OCI-LY7 (cell line): ENCODE measurements around the gene ZNF282. TPM values are rescaled to one million over a fixed set of nuclear protein-coding genes. Genes with fewer than 3 reads are reported as not detected.

Experiments
- BruUV-seq: library from RNA; stranded (reverse); fragments of 400-500 nt; replicated peaks from 2 replicates; lab custom pipeline; 2021; lab: Mats Ljungman, UMichigan
- CTCF ChIA-PET: fragments of 300-600 bp; sonication (Branson Sonifier 250); formaldehyde crosslinking; loops from one replicate; lab custom pipeline; 2022; ENCODE audit warnings: antibody characterized with exemption; ENCODE audit not compliant: unreplicated experiment; lab: Charles Lee
- POLR2A ChIA-PET: fragments of 300-600 bp; sonication (Branson Sonifier 250); formaldehyde crosslinking; loops from one replicate; lab custom pipeline; 2022; ENCODE audit warnings: antibody characterized with exemption; lab: Charles Lee
- DNase-seq: peaks from one replicate; pipeline ENCODE4 v3.0.0-alpha.2; 2015; ENCODE audit warnings: low spot score
- H2AFZ ChIP-seq: fragments of 200-600 bp; sonication (generic), shearing (Covaris generic); 2 replicates; pipeline ENCODE4 v1.6.1; 2014; ENCODE audit warnings: mild to moderate bottlenecking, antibody characterized with exemption, low read length, moderate library complexity
- H3K27ac ChIP-seq: fragments of 200-600 bp; sonication (generic); 2 replicates; pipeline ENCODE4 v1.5.1; 2014; ENCODE audit warnings: mixed run types, low read depth, mild to moderate bottlenecking, moderate library complexity, low read length, inconsistent platforms; ENCODE audit not compliant: poor library complexity, severe bottlenecking
- H3K36me3 ChIP-seq: fragments of 200-600 bp; sonication (generic); 2 replicates; pipeline ENCODE4 v1.6.1; 2014; ENCODE audit warnings: mild to moderate bottlenecking, antibody characterized with exemption, low read length, moderate library complexity, mixed read lengths; ENCODE audit not compliant: insufficient read depth
- H3K4me1 ChIP-seq: fragments of 200-600 bp; sonication (generic); 2 replicates; pipeline ENCODE4 v1.5.1; 2014; ENCODE audit warnings: mild to moderate bottlenecking, low read length; ENCODE audit not compliant: insufficient read depth, poor library complexity, severe bottlenecking
- H3K4me2 ChIP-seq: fragments of 200-600 bp; sonication (generic); 2 replicates; pipeline ENCODE4 v1.6.1; 2014; ENCODE audit warnings: mild to moderate bottlenecking, low read length
- H3K4me3 ChIP-seq: fragments of 200-600 bp; sonication (generic); 2 replicates; pipeline ENCODE4 v1.5.1; 2014; ENCODE audit warnings: mild to moderate bottlenecking, low read depth, low read length; ENCODE audit not compliant: poor library complexity, severe bottlenecking
- H3K79me2 ChIP-seq: fragments of 200-600 bp; sonication (generic); 2 replicates; pipeline ENCODE4 v1.6.1; 2016; ENCODE audit warnings: low read depth, mild to moderate bottlenecking, low read length, moderate library complexity, mixed read lengths; ENCODE audit not compliant: insufficient read depth
- H3K9me2 ChIP-seq: fragments of 200-600 bp; sonication (generic); 2 replicates; pipeline ENCODE4 v1.6.1; 2016; ENCODE audit warnings: mild to moderate bottlenecking, low read length, mixed read lengths; ENCODE audit not compliant: insufficient read depth
- H3K9me3 ChIP-seq: fragments of 200-600 bp; sonication (generic); 2 replicates; pipeline ENCODE4 v1.6.1; 2014; ENCODE audit warnings: mild to moderate bottlenecking, mixed run types, low read length, mixed read lengths
- H4K20me1 ChIP-seq: fragments of 200-600 bp; sonication (generic); 2 replicates; pipeline ENCODE4 v1.6.1; 2014; ENCODE audit warnings: mild to moderate bottlenecking, antibody characterized with exemption, low read length, moderate library complexity, mixed read lengths; ENCODE audit not compliant: insufficient read depth
- EZH2phosphoT487 ChIP-seq: fragments of 200-600 bp; sonication (generic); IDR thresholded peaks from 2 replicates; pipeline ENCODE4 v1.6.1; 2018; ENCODE audit warnings: low read depth, borderline replicate concordance, mild to moderate bottlenecking, mixed run types, antibody characterized with exemption, low read length, moderate library complexity, mixed read lengths
- intact Hi-C: fragments of 100-400 bp; cut with micrococcal nuclease; formaldehyde crosslinking; loops from one replicate; pipeline ENCODE4 v1.10.0; 2022; ENCODE audit not compliant: unreplicated experiment
- total RNA-seq, 2 experiments: library from RNA; depleted of rRNA in 1 of 2; stranded (reverse); fragments of >200 nt in 1 of 2; shearing (Covaris generic) in 1 of 2; gene quantifications; 2 replicates each; pipeline ENCODE4 v1.2.3, GENCODE V29; 2014 to 2022
- TF ChIP-seq, protein P1 (sequence below): fragments of 200-600 bp; sonication (generic); conservative IDR thresholded peaks from 2 replicates; pipeline ENCODE4 v1.5.1; 2014; ENCODE audit warnings: mild to moderate bottlenecking, antibody characterized with exemption, low read length, moderate library complexity, mixed read lengths

Gene ZNF282
- total RNA-seq, 2 experiments from 2014 or later: 15.4 to 26.6 TPM

DNA sequence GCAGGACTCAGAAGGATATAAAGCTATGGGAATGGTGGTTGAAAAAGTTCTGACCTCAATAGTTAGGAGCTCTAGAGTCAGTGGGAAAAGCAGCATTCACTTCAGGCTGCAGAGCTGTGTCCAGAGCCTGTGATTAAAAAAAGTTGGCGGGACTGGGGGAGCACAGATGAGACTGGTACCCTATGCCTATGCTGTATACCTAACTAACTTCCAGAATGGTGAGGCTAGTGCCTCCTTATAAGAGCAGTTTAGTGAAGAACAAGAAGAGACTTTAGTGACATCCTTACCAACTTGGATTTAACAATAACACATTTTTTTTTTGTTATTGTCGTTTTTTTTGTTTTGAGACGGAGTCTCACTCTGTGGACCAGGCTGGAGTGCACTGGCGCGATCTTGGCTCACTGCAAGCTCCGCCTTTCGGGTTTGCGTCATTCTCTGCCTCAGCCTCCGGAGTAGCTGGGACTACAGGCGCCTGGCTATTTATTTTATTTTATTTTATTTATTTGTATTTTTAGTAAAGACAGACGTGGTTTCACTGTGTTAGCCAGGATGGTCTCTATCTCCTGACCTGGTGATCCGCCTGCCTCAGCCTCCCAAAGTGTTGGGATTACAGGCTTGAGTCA lies 6.6 kb upstream of the ZNF282 start:
- H4K20me1 ChIP-seq: no peaks in the 10 kb centered on the region
- H2AFZ ChIP-seq: no peak overlapping the region
- no peaks in the 10 kb centered on the region for H3K79me2 ChIP-seq
- CTCF ChIA-PET: no interaction called here
- no peaks in the 10 kb centered on the region for H3K4me1 ChIP-seq
- intact Hi-C loops: no loop called here
- H3K4me2 ChIP-seq: no peak overlapping the region
- H3K27ac ChIP-seq: no peak overlapping the region
- TF ChIP-seq EZH2phosphoT487: no peak
- TF ChIP-seq, protein P1, sequence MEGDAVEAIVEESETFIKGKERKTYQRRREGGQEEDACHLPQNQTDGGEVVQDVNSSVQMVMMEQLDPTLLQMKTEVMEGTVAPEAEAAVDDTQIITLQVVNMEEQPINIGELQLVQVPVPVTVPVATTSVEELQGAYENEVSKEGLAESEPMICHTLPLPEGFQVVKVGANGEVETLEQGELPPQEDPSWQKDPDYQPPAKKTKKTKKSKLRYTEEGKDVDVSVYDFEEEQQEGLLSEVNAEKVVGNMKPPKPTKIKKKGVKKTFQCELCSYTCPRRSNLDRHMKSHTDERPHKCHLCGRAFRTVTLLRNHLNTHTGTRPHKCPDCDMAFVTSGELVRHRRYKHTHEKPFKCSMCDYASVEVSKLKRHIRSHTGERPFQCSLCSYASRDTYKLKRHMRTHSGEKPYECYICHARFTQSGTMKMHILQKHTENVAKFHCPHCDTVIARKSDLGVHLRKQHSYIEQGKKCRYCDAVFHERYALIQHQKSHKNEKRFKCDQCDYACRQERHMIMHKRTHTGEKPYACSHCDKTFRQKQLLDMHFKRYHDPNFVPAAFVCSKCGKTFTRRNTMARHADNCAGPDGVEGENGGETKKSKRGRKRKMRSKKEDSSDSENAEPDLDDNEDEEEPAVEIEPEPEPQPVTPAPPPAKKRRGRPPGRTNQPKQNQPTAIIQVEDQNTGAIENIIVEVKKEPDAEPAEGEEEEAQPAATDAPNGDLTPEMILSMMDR: no peak
- POLR2A ChIA-PET: no interaction called here
- BruUV-seq: no TSS peak
- no peaks in the 10 kb centered on the region for H3K36me3 ChIP-seq
- no peak for DNase-seq
- H3K9me2 ChIP-seq: no peaks in the 10 kb centered on the region
- no peaks in the 10 kb centered on the region for H3K9me3 ChIP-seq
- no peak overlapping the region for H3K4me3 ChIP-seq

DNA sequence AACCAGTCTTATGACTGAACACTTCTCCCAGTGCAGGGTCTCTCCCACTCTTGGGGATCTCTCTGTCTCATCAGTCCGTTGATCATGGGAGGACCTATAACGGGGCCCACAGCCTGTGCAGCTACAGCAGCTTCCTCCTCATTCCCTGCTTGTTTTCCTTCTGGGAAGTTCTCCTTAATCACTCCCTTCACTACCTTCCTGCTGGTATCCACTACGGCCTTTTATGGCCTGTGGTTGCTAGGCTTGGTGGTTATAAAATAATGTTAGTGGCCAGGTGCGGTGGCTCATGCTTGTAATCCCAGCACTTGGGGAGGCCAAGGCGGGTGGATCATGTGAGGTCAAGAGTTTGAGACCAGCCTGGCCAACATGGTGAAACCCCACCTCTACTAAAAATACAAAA lies 3.5 kb upstream of the ZNF282 start:
- POLR2A ChIA-PET: interaction anchor here (0.6 to 0.8 kb wide), 3 partner anchors 8 to 178 kb away, joined by 3 read pairs; no protein-coding TSS in a partner anchor
- TF ChIP-seq, protein P1: no peak
- no peak for TF ChIP-seq EZH2phosphoT487
- Histone ChIP-seq H3K36me3 (no peaks in the 10 kb centered on the region), H3K4me3 (no peak overlapping the region), H3K27ac (no peak overlapping the region), H4K20me1 (no peaks in the 10 kb centered on the region), H2AFZ (no peak overlapping the region), H3K4me2 (no peak overlapping the region), H3K4me1 (peaks cover 13% of the 10 kb centered on the region), H3K9me2 (no peaks in the 10 kb centered on the region), H3K9me3 (no peaks in the 10 kb centered on the region), H3K79me2 (peaks cover 9% of the 10 kb centered on the region; the same call in 1 of the 2 replicates)
- CTCF ChIA-PET: no interaction called here
- intact Hi-C loops: no loop called here
- DNase-seq: no peak
- no TSS peak for BruUV-seq

DNA sequence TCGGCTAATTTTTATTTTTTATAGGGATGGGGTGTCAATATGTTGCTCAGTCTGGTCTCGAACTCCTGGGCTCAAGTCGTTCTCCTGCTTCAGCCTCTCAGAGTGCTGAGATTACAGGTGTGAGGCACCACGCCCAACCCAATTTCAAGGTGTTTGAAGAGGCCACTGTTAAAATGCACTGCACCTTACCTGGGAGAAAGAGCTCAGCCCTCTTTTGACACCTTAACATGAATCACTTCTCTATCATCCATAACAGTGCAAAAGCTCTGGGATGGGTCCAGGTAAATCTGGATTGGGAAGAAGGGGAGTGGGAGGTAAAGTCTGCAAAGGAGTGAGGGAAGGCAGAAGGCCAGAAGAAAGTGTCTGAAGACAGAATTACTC lies 557 bp upstream of the ZNF282 start:
- H3K36me3 ChIP-seq: peaks cover 20% of the 10 kb centered on the region
- H3K4me3 ChIP-seq: peak overlapping the region; percentile 92
- BruUV-seq: no TSS peak
- intact Hi-C loops: no loop called here
- H3K27ac ChIP-seq: no peak overlapping the region
- H3K4me2 ChIP-seq: peak overlapping the region; percentile 91
- CTCF ChIA-PET: interaction anchor here (1.1 kb wide), 1 partner anchor 90 kb away, joined by 3 read pairs; no protein-coding TSS in a partner anchor
- POLR2A ChIA-PET: interaction anchor here (0.5 to 1.1 kb wide), 5 partner anchors 12 to 67 kb away, joined by 3 to 9 read pairs (median 3); partner anchors contain the start of gene ZNF783
- H3K79me2 ChIP-seq: peaks cover 13% of the 10 kb centered on the region; the same call in 1 of the 2 replicates
- no peaks in the 10 kb centered on the region for H3K9me2 ChIP-seq
- no peaks in the 10 kb centered on the region for H3K9me3 ChIP-seq
- TF ChIP-seq, protein P1: no peak
- peaks cover 18% of the 10 kb centered on the region for H3K4me1 ChIP-seq
- peak overlapping the region; percentile 96 for H2AFZ ChIP-seq
- H4K20me1 ChIP-seq: no peaks in the 10 kb centered on the region
- DNase-seq: no peak
